DMS153 (cell line): ENCODE data around the gene GPR62.
"Not testable (repeated sequence)": the region's sequence is repeated elsewhere in the genome, so short reads cannot be mapped to it uniquely, and the experiment has no call there.

Experiments
- DNase-seq: peaks from one replicate; lab custom pipeline; 2025; lab: John Stamatoyannopoulos, UW

GPR62 gene

GRCh38 chr3:51992017-51992682 is 37.0 kb downstream of the GPR62 start:
- DNase-seq = no peak

- not testable (repeated sequence) for DNase-seq
These were observed 38.5 kb downstream of the GPR62 start for GRCh38 chr3:51993657-51994056.

- DNase-seq = no peak
These were observed 39.3 kb downstream of the GPR62 start for GRCh38 chr3:51994530-51994929.

DNA sequence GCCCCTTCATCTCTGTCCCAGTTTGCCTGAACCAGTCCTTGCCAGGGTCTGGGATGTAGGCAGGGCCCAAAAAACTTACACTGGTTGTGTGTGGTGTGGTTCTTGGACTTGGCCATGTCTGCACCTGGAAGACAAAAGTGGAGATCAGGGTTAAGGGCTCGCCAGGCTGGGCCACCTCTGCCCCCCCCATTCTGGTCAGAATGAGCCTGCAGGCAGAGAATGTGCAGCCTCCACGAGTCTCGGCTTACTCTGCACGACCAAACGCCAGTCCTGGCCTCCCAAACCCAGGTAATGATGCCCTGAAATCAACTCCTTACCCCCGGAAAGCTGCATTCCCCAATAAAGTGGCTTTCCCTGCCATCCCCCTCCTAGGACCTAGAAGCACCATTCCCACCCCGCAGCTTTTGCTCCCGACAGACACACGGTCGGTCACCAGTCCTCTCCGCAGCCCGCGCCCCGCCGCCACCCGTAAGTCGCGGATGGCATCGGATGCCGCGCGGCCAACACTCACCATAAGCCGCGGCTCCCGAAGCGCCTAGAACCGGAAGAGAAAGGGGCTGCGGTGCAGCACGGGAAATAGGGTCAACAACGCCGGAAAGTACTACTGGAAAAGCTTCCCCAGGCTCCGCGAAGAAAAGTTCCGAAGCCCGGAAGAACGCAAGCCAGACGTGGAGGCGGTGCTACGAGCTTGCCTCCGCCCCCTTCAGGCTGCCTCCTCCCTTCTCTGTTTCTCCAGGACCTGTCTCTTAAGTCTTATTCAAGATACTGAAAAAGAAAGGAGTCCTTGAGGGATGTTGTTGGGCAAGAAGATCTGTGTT is 40.4 kb downstream of the GPR62 start, which contains the start of gene RPL29:
RPL29 (minus strand) TSS at position 550 of the 818 bp plus-strand sequence; CDS start at position 116, 434 bp downstream.
- peak; percentile 71 for DNase-seq

GRCh38 chr3:51997172-51997571 is 42.0 kb downstream of the GPR62 start:
- no peak for DNase-seq

GRCh38 chr3:51997935-51998596 is 42.9 kb downstream of the GPR62 start:
- DNase-seq = no peak

DNA sequence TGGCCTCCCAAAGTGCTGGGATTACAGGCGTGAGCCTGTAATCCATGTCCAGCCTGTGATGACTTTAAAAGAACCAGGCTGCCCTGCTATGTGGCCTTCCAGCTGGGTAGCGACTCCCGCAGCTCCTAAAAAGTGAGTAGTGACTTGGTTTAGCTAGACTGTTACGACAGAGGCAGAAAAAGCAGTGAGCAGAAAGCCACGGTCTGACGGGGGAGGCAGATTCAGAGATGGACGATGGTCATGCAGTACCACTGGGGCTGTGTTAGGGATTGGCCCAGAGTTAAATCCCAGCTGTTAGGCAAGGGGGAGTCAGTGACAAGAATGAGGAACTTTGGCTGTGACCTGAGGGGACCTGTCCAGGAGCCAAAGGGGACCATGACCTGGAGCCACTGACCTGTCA is 43.6 kb downstream of the GPR62 start:
- no peak for DNase-seq

- DNase-seq = no peak
These were observed 44.7 kb downstream of the GPR62 start for GRCh38 chr3:51999846-52000245.

- DNase-seq = no peak
These were observed 46.3 kb downstream of the GPR62 start for GRCh38 chr3:52001443-52001974.

- DNase-seq = no peak
These were observed 47.6 kb downstream of the GPR62 start for GRCh38 chr3:52002748-52003147.

DNA sequence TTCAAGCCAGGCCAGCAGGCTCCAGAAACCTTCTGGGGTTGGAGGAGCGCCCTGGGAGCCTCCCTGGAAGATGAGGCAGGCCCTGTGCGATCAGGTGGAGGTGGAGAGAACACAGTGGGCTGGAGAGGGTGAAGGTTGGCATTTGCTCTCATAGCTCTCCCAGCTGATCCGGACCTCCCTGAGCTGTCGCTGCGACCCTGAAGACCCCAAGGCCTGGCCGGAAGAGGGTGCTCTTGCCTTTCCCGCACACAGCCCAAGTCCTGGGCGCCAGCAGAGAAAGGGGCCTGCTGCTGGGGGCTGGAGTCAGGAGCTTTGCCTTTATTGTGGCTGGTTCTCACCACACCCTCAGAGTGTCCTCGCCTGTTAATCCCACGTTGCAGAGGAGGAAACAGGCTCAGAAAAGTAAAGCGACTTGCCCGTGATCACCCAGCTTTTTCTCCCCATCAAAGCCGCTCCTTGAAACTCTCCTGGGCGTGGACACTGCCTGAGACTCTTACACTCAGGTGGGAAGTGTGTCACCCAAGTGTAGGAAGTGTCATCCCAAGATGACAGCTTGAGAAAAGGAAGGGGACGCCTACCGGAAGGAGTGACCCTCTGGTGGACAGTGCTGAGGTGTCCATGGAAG is 49.1 kb downstream of the GPR62 start:
- DNase-seq = no peak

- no peak for DNase-seq
These were observed 49.8 kb downstream of the GPR62 start for GRCh38 chr3:52004906-52005395.

GRCh38 chr3:52005571-52005986 is 50.4 kb downstream of the GPR62 start:
- DNase-seq = peak; percentile 7

DNA sequence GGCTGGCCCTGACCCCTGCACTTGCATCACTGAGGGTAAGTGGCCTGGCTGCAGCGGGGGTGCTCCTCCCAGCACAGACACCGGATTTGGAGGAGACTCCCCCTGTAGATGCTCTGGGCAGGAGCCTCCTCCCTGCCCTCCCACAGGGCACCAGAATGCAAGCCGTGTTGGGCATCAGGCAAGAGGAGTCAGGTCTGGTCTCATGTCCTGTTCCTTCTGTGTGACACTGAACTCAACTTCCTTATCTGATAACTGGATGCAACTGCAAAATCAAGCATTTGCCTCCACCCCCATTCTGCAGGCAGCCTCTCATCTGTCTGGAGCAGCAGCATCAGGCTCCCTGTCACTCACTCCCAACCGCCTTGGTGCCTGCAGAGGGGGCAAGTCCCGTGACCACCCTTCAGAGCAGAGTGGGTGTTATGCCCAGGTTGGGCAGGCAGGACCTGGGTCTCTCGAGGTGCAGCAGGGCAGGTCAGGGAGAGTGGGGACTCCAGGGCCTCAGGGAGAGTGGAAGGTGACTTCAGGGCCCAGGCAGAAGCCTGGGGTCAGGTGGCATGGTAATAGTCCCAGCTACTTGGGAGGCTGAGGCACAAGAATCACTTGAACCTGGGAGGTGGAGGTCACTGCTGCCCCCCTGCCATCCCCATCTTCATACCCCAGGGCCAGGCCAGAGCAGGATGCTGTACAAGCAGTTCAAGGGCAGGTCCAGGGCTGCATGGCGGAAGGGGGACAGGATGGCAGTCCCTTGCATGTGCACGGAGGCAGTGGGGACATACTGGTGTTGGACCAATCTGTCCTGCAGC is 51.0 kb downstream of the GPR62 start:
- no peak for DNase-seq

- no peak for DNase-seq
These were observed 51.6 kb downstream of the GPR62 start for GRCh38 chr3:52006820-52007133.
